Ureter (tissue), 1 donor: ENCODE results near the gene OLIG3. TPM values are rescaled to one million over a fixed set of nuclear protein-coding genes. Genes with fewer than 3 reads are reported as not detected.

ENCODE experiments used
- DNase-seq: peaks from one replicate; pipeline ENCODE4 v3.0.0-alpha.2; 2020; ENCODE audit warnings: low spot score
- total RNA-seq: library from RNA; stranded (reverse); gene quantifications from one replicate; pipeline ENCODE4 v1.2.4, GENCODE V29; 2023
- donor health status: DM: yes; HTN: yes; CAD: no.

The OLIG3 gene
- total RNA-seq, 1 donor from 2014 or later: not detected

GRCh38 chr6:137496368-137496767 is 2.2 kb upstream of the OLIG3 start:
- DNase-seq: no peak

GRCh38 chr6:137495703-137496336 is 1.6 kb upstream of the OLIG3 start:
- DNase-seq: no peak

- DNase-seq: no peak
Measured at GRCh38 chr6:137494988-137495702, 951 bp upstream of the OLIG3 start.

GRCh38 chr6:137493218-137494038 is 766 bp downstream of the OLIG3 start:
- no peak for DNase-seq

- DNase-seq: no peak
Measured at GRCh38 chr6:137492289-137493217, 1.6 kb downstream of the OLIG3 start.

- no peak for DNase-seq
Measured at GRCh38 chr6:137491478-137491877, 2.7 kb downstream of the OLIG3 start.

- no peak for DNase-seq
Measured at GRCh38 chr6:137490961-137491360, 3.2 kb downstream of the OLIG3 start.

GRCh38 chr6:137490006-137490905 is 3.9 kb downstream of the OLIG3 start:
- DNase-seq: no peak

GRCh38 chr6:137489046-137490005 is 4.9 kb downstream of the OLIG3 start:
- DNase-seq: no peak

- DNase-seq: no peak
Measured at GRCh38 chr6:137488150-137489045, 5.8 kb downstream of the OLIG3 start.

- DNase-seq: no peak
Measured at GRCh38 chr6:137487869-137488149, 6.4 kb downstream of the OLIG3 start.

GRCh38 chr6:137487181-137487868 is 6.9 kb downstream of the OLIG3 start:
- no peak for DNase-seq

- no peak for DNase-seq
Measured at GRCh38 chr6:137486416-137486815, 7.8 kb downstream of the OLIG3 start.

- DNase-seq: no peak
Measured at GRCh38 chr6:137480431-137480830, 13.8 kb downstream of the OLIG3 start.

GRCh38 chr6:137475103-137475502 is 19.1 kb downstream of the OLIG3 start:
- no peak for DNase-seq

GRCh38 chr6:137473598-137473997 is 20.6 kb downstream of the OLIG3 start:
- DNase-seq: no peak

- no peak for DNase-seq
Measured at GRCh38 chr6:137472641-137473137, 21.5 kb downstream of the OLIG3 start.

GRCh38 chr6:137471986-137472385 is 22.2 kb downstream of the OLIG3 start:
- DNase-seq: no peak
